ENCODE data around the gene EOLA1. TPM values are rescaled to one million over a fixed set of nuclear protein-coding genes. Genes with fewer than 3 reads are reported as not detected.
A peak's percentile ranks its signal among the peaks of the same experiment; 100 is the strongest.
"Not testable (repeated sequence)": the region's sequence is repeated elsewhere in the genome, so short reads cannot be mapped to it uniquely, and the experiment has no call there.

The EOLA1 gene
- total RNA-seq, 1 experiment from 2014 or later = 7.8 TPM

GRCh38 chrX:149539283-149540130 is 1.3 kb upstream of the EOLA1 start:
- peak; percentile 82 for DNase-seq (ENCODE audit: low spot score)
- in situ Hi-C loops (cut with HindIII; ENCODE audit: low sequenced_read_pairs) = no loop called here

GRCh38 chrX:149540131-149540620 is 636 bp upstream of the EOLA1 start:
- in situ Hi-C loops (cut with HindIII; ENCODE audit: low sequenced_read_pairs) = no loop called here
- peak; percentile 92 for DNase-seq (ENCODE audit: low spot score)

GRCh38 chrX:149541521-149542047 is 772 bp downstream of the EOLA1 start:
- in situ Hi-C loops (cut with HindIII; ENCODE audit: low sequenced_read_pairs) = no loop called here

GRCh38 chrX:149545545-149546543 is 5.0 kb downstream of the EOLA1 start:
- DNase-seq (ENCODE audit: low spot score); in situ Hi-C loops (cut with HindIII; ENCODE audit: low sequenced_read_pairs): not testable (repeated sequence)

More at GRCh38 chrX:149541521-149542047, 772 bp downstream of the EOLA1 start:
- DNase-seq (ENCODE audit: low spot score) = no peak

- DNase-seq (ENCODE audit: low spot score); in situ Hi-C loops (cut with HindIII; ENCODE audit: low sequenced_read_pairs): not testable (repeated sequence)
Measured at GRCh38 chrX:149546962-149547361, 6.2 kb downstream of the EOLA1 start.

- in situ Hi-C loops (cut with HindIII; ENCODE audit: low sequenced_read_pairs); DNase-seq (ENCODE audit: low spot score): not testable (repeated sequence)
Measured at GRCh38 chrX:149547782-149548181, 7.0 kb downstream of the EOLA1 start.

- in situ Hi-C loops (cut with HindIII; ENCODE audit: low sequenced_read_pairs); DNase-seq (ENCODE audit: low spot score): not testable (repeated sequence)
Measured at GRCh38 chrX:149549701-149550100, 8.9 kb downstream of the EOLA1 start, which contains the start of gene HSFX3. Gene HSFX3, minus strand, starts transcription at chrX:149549924. Its CDS starts 72 bp downstream, at chrX:149549852.

- DNase-seq (ENCODE audit: low spot score); in situ Hi-C loops (cut with HindIII; ENCODE audit: low sequenced_read_pairs): not testable (repeated sequence)
Measured at GRCh38 chrX:149550454-149550853, 9.6 kb downstream of the EOLA1 start.

GRCh38 chrX:149551245-149551938 is 10.6 kb downstream of the EOLA1 start:
- in situ Hi-C loops (cut with HindIII; ENCODE audit: low sequenced_read_pairs); DNase-seq (ENCODE audit: low spot score): not testable (repeated sequence)

- DNase-seq (ENCODE audit: low spot score); in situ Hi-C loops (cut with HindIII; ENCODE audit: low sequenced_read_pairs): not testable (repeated sequence)
Measured at GRCh38 chrX:149551939-149552248, 11.1 kb downstream of the EOLA1 start.

- DNase-seq (ENCODE audit: low spot score); in situ Hi-C loops (cut with HindIII; ENCODE audit: low sequenced_read_pairs): not testable (repeated sequence)
Measured at GRCh38 chrX:149555251-149555650, 14.4 kb downstream of the EOLA1 start.

- DNase-seq (ENCODE audit: low spot score) = no peak
- in situ Hi-C loops (cut with HindIII; ENCODE audit: low sequenced_read_pairs) = no loop called here
Measured at GRCh38 chrX:149563359-149563758, 22.5 kb downstream of the EOLA1 start.

- in situ Hi-C loops (cut with HindIII; ENCODE audit: low sequenced_read_pairs) = no loop called here
- no peak for DNase-seq (ENCODE audit: low spot score)
Measured at GRCh38 chrX:149567621-149568417, 27.0 kb downstream of the EOLA1 start.

- in situ Hi-C loops (cut with HindIII; ENCODE audit: low sequenced_read_pairs) = no loop called here
- DNase-seq (ENCODE audit: low spot score) = peak; percentile 27
Measured at GRCh38 chrX:149568701-149569296, 28.0 kb downstream of the EOLA1 start.

- DNase-seq (ENCODE audit: low spot score) = no peak
- in situ Hi-C loops (cut with HindIII; ENCODE audit: low sequenced_read_pairs) = no loop called here
Measured at GRCh38 chrX:149569770-149570169, 29.0 kb downstream of the EOLA1 start.

- in situ Hi-C loops (cut with HindIII; ENCODE audit: low sequenced_read_pairs) = no loop called here
- no peak for DNase-seq (ENCODE audit: low spot score)
Measured at GRCh38 chrX:149570668-149571067, 29.9 kb downstream of the EOLA1 start.

GRCh38 chrX:149571770-149572169 is 31.0 kb downstream of the EOLA1 start:
- no peak for DNase-seq (ENCODE audit: low spot score)
- in situ Hi-C loops (cut with HindIII; ENCODE audit: low sequenced_read_pairs) = no loop called here

GRCh38 chrX:149572743-149573142 is 31.9 kb downstream of the EOLA1 start:
- in situ Hi-C loops (cut with HindIII; ENCODE audit: low sequenced_read_pairs) = no loop called here
- DNase-seq (ENCODE audit: low spot score) = no peak

Measured in G401 (cell line).